Body of pancreas (tissue), 4 donors: ENCODE data around the gene NSMCE1.

Experiments
- CTCF ChIP-seq, 7 experiments: fragments of 450-650 bp in 4 of 7; fragments of 200-600 bp in 3 of 7; sonication (generic) in 3 of 7; IDR thresholded peaks; one replicate each; pipeline ENCODE4 v1.5.1; 2016 to 2019; ENCODE audit warnings: antibody characterized with exemption in 7 of 7
- POLR2A ChIP-seq, 3 donors: fragments of 450-650 bp; IDR thresholded peaks; one replicate each; pipeline ENCODE4 v1.6.1; 2016; ENCODE audit warnings: antibody characterized with exemption in 3 of 3, mild to moderate bottlenecking in 2 of 3

GRCh38 chr16:27223226-27223610 lies 45.4 kb downstream of the NSMCE1 start:
- TF ChIP-seq CTCF (IDR thresholded peaks at IDR 0.05) (no peak), POLR2A (IDR thresholded peaks at IDR 0.05) (no peak)
